ENCODE measurements around the gene TTC34. TPM values are rescaled to one million over a fixed set of nuclear protein-coding genes. Genes with fewer than 3 reads are reported as not detected.
"Not testable (repeated sequence)": the region's sequence is repeated elsewhere in the genome, so short reads cannot be mapped to it uniquely, and the experiment has no call there.

Gene TTC34
- total RNA-seq, 1 donor from 2014 or later, result 0.18 TPM

DNA sequence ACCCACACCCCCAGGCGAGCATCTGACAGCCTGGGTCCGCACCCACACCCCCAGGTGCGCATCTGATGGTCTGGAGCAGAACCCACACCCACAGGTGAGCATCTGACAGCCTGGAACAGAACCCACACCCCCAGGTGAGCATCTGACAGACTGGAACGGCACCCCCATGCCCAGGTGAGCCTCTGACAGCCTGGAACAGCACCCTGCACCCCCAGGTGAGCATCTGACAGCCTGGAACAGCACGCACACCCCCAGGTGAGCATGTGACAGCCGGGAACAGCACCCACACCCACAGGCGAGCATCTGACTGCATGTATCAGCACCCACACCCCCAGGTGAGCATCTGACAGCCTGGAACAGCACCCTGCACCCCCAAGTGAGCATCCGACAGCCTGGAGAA lies 115.8 kb downstream of the TTC34 start:
- not testable (repeated sequence) for DNase-seq (ENCODE audit: extremely low read depth, low read depth, low spot score)

DNA sequence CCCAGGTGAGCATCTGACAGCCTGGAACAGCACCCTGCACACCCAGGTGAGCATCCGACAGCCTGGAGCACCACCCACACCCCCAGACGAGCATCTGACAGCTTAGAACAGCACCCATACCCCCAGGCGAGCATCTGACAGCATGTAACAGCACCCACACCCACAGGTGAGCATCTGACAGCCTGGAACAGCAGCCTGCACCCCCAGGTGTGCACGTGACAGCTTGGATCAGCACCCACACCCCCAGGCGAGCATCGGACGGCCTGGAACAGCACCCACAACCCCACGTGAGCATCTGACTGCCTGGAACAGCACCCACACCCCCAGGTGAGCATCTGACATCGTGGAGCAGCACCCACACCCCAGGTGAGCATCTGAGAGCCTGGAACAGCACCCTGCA lies 116.6 kb downstream of the TTC34 start:
- not testable (repeated sequence) for DNase-seq (ENCODE audit: extremely low read depth, low read depth, low spot score)

DNA sequence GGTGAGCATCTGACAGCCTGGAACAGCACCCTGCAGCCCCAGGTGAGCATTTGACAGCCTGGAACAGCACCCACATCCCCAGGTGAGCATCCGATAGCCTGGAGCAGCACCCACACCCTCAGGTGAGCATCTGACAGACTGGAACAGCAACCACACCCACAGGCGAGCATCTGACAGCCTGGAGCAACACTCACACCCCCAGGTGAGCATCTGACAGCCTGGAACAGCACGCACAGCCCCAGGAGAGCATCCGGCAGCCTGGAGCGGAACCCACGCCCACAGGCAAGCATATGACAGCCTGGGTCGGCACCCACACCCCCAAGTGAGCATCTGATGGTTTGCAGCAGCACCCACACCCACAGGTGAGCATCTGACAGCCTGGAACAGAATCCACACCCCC lies 117.5 kb downstream of the TTC34 start:
- DNase-seq (ENCODE audit: extremely low read depth, low read depth, low spot score), result not testable (repeated sequence)

DNA sequence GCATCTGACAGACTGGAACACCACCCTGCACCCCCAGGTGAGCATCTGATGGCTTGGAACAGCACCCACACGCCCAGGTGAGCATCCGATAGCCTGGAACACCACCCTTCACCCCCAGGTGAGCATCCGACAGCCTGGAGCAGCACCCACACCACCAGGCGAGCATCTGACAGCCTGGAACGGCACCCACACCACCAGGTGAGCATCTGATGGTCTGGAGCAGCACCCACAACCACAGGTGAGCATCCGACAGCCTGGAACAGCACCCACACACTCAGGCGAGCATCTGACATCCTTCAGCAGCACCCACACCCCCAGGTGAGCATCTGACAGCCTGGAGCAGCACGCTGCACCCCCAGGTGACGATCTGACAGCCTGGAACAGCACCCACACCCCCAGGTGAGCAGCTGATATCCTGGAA lies 118.2 kb downstream of the TTC34 start:
- not testable (repeated sequence) for DNase-seq (ENCODE audit: extremely low read depth, low read depth, low spot score)

GRCh38 chr1:2682879-2683278 lies 118.6 kb downstream of the TTC34 start:
- not testable (repeated sequence) for DNase-seq (ENCODE audit: extremely low read depth, low read depth, low spot score)

DNA sequence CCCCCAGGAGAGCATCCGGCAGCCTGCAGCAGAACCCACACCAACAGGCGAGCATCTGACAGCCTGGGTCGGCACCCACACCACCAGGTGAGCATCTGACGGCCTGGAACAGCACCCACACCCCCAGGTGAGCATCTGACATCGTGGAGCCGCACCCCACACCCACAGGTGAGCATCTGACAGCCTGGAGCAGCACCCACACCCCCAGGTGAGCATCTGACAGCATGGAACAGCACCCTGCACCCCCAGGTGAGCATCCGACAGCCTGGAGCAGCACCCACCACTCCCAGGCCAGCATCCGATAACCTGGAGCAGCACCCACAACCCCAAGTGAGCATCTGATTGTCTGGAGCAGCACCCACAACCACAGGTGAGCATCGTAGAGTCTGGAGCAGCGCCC lies 124.8 kb downstream of the TTC34 start:
- not testable (repeated sequence) for DNase-seq (ENCODE audit: extremely low read depth, low read depth, low spot score)

DNA sequence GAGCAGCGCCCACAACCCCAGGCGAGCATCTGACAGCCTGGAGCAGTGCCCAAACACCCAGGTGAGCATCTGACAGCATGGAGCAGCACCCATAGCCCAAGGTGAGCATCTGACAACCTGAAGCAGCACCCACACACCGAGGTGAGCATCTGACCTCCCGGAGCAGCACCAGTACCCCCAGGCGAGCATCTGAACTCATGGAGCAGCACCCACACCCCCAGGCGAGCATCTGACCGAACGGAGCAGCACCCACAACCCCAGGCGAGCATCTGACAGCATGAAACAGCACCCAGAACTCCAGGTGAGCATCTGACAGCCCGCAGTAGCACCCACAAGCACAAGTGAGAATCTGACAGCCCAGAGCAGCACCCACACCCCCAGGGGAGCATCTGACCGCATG lies 129.8 kb downstream of the TTC34 start:
- not testable (repeated sequence) for DNase-seq (ENCODE audit: extremely low read depth, low read depth, low spot score)

- DNase-seq (ENCODE audit: extremely low read depth, low read depth, low spot score), result not testable (repeated sequence)
Observed at GRCh38 chr1:2659806-2660205, 141.7 kb downstream of the TTC34 start.

DNA sequence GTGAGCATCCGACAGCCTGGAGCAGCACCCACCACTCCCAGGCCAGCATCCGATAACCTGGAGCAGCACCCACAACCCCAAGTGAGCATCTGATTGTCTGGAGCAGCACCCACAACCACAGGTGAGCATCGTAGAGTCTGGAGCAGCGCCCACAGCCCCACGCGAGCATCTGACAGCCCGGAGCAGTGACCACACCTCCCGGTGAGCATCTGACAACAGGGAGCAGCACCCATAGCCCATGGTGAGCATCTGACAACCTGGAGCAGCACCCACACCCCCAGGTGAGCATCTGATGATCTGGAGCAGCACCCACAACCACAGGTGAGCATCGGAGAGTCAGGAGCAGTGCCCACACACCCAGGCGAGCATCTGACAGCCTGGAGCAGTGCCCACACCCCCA lies 143.6 kb downstream of the TTC34 start:
- not testable (repeated sequence) for DNase-seq (ENCODE audit: extremely low read depth, low read depth, low spot score)

- not testable (repeated sequence) for DNase-seq (ENCODE audit: extremely low read depth, low read depth, low spot score)
Observed at GRCh38 chr1:2657124-2657523, 144.4 kb downstream of the TTC34 start.

DNA sequence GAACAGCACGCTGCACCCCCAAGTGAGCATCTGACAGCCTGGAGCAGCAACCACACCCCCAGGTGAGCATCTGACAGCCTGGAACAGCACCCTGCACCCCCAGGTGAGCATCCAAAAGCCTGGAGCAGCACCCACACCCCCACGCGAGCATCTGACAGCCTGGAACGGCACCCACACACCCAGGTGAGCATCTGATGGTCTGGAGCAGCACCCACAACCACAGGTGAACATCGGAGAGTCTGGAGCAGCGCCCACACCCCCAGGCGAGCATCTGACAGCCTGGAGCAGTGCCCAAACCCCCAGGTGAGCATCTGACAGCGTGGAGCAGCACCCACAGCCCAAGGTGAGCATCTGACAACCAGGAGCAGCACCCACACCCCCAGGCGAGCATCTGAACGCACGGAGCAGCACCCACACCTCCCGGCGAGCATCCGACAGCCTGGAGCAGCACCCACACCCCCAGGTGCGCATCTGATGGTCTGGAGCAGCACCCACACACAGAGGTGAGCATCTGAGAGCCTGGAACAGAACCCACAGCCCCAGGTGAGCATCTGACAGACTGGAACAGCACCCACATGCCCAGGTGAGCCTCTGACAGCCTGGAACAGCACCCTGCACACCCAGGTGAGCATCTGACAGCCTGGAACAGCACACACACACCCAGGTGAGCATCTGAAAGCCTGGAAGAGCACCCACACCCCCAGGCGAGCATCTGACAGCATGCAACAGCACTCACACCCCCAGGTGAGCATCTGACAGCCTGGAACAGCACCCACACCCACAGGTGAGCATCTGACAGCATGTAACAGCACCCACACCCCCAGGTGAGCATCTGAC lies 145.7 kb downstream of the TTC34 start:
- DNase-seq (ENCODE audit: extremely low read depth, low read depth, low spot score), result not testable (repeated sequence)

- DNase-seq (ENCODE audit: extremely low read depth, low read depth, low spot score), result not testable (repeated sequence)
Observed at GRCh38 chr1:2654443-2654948, 147.0 kb downstream of the TTC34 start.

DNA sequence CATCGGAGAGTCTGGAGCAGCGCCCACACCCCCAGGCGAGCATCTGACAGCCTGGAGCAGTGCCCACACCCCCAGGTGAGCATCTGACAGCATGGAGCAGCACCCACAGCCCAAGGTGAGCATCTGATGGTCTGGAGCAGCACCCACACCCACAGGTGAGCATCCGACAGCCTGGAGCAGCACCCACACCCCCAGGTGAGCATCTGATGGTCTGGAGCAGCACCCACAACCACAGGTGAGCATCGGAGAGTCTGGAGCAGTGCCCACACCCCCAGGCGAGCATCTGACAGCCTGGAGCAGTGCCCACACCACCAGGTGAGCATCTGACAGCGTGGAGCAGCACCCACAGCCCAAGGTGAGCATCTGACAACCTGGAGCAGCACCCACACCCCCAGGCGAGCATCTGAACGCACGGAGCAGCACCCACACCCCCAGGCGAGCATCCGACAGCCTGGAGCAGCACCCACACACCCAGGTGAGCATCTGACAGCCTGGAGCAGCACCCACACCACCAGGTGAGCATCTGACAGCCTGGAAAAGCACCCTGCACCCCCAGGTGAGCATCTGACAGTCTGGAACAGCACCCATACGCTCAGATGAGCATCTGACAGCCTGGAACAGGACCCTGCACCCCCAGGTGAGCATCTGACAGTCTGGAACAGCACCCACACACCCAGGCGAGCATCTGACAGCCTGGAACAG lies 147.6 kb downstream of the TTC34 start:
- DNase-seq (ENCODE audit: extremely low read depth, low read depth, low spot score), result not testable (repeated sequence)

DNA sequence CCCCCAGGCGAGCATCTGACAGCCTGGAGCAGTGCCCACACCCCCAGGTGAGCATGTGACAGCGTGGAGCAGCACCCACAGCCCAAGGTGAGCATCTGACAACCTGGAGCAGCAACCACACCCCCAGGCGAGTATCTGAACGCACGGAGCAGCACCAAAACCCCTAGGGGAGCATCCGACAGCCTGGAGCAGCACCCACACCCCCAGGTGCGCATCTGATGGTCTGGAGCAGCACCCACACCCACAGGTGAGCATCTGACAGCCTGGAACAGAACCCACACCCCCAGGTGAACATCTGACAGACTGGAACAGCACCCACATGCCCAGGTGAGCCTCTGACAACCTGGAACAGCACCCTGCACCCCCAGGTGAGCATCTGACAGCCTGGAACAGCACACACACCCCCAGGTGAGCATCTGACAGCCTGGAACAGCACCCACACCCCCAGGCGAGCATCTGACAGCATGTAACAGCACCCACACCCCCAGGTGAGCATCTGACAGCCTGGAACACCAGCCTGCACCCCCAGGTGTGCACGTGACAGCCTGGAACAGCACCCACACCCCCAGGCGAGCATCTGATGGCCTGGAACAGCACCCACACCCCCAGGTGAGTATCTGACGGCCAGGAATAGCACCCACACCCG lies 148.4 kb downstream of the TTC34 start:
- not testable (repeated sequence) for DNase-seq (ENCODE audit: extremely low read depth, low read depth, low spot score)

DNA sequence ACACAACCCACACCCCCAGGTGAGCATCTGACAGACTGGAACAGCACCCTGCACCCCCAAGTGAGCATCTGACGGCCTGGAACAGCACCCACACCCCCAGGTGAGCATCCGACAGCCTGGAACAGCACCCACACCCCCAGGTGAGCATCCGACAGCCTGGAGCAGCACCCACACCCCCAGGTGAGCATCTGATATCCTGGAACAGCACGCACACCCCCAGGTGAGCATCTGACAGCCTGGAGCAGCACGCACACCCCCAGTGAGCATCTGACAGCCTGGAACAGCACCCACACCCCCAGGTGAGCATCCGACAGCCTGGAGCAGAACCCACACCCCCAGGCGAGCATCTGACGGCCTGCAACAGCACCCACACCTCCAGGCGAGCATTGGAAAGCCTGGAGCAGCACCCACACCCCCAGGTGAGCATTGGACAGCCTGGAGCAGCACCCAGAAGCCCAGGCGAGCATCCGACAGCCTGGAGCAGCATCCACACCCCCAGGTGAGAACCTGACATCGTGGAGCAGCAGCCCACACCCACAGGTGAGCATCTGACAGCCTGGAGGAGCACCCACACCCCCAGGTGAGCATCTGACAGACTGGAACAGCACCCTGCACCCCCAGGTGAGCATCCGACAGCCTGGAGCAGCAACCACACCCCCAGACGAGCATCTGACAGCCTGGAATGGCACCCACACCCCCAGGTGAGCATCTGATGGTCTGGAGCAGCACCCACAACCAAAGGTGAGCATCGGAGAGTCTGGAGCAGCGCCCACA lies 149.2 kb downstream of the TTC34 start:
- DNase-seq (ENCODE audit: extremely low read depth, low read depth, low spot score), result not testable (repeated sequence)

GRCh38 chr1:2650967-2651645 lies 150.4 kb downstream of the TTC34 start:
- no peak for DNase-seq (ENCODE audit: extremely low read depth, low read depth, low spot score)

- DNase-seq (ENCODE audit: extremely low read depth, low read depth, low spot score), result no peak
Observed at GRCh38 chr1:2646837-2647236, 154.7 kb downstream of the TTC34 start.

DNA sequence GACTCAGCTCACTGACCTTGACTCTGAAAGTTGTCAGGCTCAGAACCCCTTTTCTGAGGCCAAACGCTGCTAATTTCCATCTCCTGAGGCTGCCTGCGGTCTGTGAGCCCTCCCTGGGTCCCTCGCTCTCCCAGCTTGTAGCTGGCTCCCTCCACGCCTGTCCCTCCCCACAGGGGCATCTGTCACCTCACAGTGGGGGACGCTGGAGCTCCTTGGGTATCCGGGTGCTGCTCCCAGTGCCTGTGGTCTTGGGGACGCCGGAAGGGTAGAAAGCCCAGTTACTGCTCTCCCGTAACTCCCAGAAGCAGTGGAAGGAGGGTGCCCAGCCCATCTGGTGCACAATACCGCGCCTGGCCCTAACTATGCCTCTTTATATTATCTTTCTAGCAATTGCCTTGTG lies 155.7 kb downstream of the TTC34 start:
- no peak for DNase-seq (ENCODE audit: extremely low read depth, low read depth, low spot score)

GRCh38 chr1:2645143-2645542 lies 156.3 kb downstream of the TTC34 start:
- DNase-seq (ENCODE audit: extremely low read depth, low read depth, low spot score), result no peak

- DNase-seq (ENCODE audit: extremely low read depth, low read depth, low spot score), result no peak
Observed at GRCh38 chr1:2644591-2645101, 156.8 kb downstream of the TTC34 start.
